NAMALWA (cell line): ENCODE measurements around the gene ATOH8.
"Not testable (repeated sequence)": the region's sequence is repeated elsewhere in the genome, so short reads cannot be mapped to it uniquely, and the experiment has no call there.

Source experiments
- DNase-seq: peaks from one replicate; pipeline ENCODE4 v3.0.0-alpha.2; 2015; ENCODE audit warnings: low spot score

Gene ATOH8

DNA sequence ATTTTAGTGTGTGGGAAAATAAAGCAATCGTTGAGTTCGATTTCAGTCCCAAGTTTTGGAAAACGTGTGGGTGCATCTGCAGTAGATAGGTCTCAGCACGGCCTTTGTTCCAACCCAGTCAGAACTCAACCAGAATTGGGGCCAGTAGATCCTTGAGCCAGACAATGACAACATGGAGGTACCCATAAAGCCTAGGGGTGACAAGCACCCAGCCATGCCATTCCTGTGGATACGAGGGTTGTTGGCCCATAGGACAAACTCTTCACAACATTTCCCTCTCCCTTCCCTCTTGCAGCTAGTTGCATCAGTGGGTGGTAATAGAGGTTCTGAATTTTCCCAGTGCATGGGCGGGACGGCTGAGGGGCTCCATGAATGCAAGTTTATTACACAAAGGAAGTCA is 74.9 kb downstream of the ATOH8 start:
- DNase-seq, result no peak

DNA sequence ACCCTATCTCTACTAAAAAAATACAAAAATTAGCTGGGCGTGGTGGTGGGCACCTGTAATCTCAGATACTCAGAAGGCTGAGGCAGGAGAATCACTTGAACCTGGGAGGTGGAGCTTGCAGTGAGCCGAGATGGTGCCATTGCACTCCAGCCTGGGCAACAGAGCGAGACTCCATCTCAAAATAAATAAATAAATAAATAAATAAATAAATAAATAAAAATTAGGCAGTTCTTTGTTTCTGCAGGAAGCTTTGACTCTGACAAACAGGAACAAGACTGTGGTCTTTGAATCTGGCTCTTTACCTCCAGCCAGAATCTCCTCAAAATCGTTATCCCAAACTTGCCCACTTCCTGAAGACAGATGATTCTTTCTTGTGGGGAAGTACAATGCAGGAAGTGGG is 75.6 kb downstream of the ATOH8 start:
- not testable (repeated sequence) for DNase-seq

DNA sequence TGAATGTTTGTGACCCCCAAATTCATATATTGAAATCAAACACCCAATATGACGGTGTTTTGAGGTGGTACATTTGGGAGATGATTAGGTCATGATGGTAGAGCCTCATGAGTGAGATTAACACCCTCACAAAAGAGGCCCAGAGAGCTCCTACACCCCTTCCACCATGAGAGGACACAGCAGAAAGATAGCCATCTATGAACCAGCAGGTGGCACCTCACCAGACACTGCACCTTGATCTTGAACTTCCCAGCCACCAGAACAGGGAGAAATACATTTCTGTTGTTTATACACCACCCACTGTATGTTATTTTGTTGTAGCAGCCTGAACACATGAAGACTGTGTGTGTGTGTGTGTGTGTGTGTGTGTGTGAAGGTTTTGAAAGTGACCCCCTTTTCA is 76.9 kb downstream of the ATOH8 start:
- DNase-seq, result peak; percentile 28

DNA sequence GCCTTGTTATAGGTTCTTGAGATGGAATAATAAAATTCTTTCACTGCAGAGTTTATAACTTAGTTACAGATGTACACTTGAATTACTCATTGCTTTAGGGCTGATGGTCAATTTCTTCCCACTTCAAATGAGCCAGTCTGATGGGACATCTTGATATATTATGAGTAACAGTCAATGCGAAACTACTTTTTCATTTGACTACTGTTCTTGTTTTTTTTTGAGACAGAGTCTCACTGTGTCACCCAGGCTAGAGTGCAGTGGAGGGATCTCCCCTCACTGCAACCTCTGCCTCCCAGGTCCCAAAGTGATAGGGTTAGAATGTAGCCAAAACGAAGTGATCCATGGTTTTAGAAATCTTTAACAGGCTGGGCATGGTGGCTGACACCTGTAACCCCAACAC is 77.9 kb downstream of the ATOH8 start:
- DNase-seq, result no peak

DNA sequence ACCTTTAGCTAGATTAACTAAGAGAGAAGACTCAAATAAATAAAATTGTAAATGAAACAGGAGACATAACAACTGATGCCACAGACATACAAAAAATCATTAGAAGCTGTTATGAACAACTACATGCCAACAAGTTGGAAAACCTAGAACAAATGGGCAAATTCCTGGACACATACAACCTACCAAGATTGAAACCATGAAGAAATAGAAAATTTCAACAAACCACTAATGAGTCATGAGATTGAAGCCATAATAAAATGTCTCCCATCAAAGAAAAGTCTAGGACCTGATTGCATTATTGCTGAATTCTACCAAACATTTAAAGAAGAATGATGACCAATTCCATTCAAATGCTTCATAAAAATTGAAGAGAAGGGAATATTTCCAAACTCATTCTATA is 80.7 kb downstream of the ATOH8 start:
- no peak for DNase-seq
